CD14-positive monocyte (primary cell): Measurements from ENCODE around the gene FGF6. TPM values are rescaled to one million over a fixed set of nuclear protein-coding genes. Genes with fewer than 3 reads are reported as not detected.

ENCODE experiments used
- DNase-seq, 3 donors: peaks; one replicate each; pipeline ENCODE4 v3.0.0-alpha.2; 2011 to 2022
- H2AFZ ChIP-seq: 2 replicates; pipeline ENCODE4 v1.6.0; 2012; ENCODE audit warnings: mild to moderate bottlenecking, low read depth, low read length, inconsistent platforms; ENCODE audit not compliant: insufficient read depth, poor library complexity, severe bottlenecking
- H3K27ac ChIP-seq, 2 donors: 1 replicate in 1 of 2; 2 replicates in 1 of 2; pipeline ENCODE4 v1.5.1; 2012 to 2013; ENCODE audit warnings: low read length in 2 of 2, control low read depth in 1 of 2, inconsistent platforms in 1 of 2, low read depth in 1 of 2, mild to moderate bottlenecking in 1 of 2
- H3K27me3 ChIP-seq, 2 donors: one replicate each; pipeline versions ENCODE4 v1.6.0 to v1.6.1; 2011 to 2013; ENCODE audit warnings: low read length in 2 of 2; ENCODE audit not compliant: control insufficient read depth in 2 of 2, insufficient read depth in 2 of 2
- H3K36me3 ChIP-seq, 2 donors: replicated peaks in 1 of 2; 1 replicate in 1 of 2; 2 replicates in 1 of 2; pipeline versions ENCODE4 v1.5.1 to v1.6.1; 2012 to 2013; ENCODE audit warnings: low read length in 2 of 2, control low read depth in 1 of 2, inconsistent platforms in 1 of 2, mild to moderate bottlenecking in 1 of 2; ENCODE audit not compliant: insufficient read depth in 2 of 2, control insufficient read depth in 1 of 2
- H3K4me1 ChIP-seq, 2 donors: 1 replicate in 1 of 2; 2 replicates in 1 of 2; pipeline versions ENCODE4 v1.5.1 to v1.6.1; 2012 to 2013; ENCODE audit warnings: low read length in 2 of 2, control low read depth in 1 of 2, inconsistent platforms in 1 of 2, mild to moderate bottlenecking in 1 of 2, moderate library complexity in 1 of 2; ENCODE audit not compliant: insufficient read depth in 2 of 2, control insufficient read depth in 1 of 2
- H3K4me2 ChIP-seq: replicated peaks from 2 replicates; pipeline ENCODE3; 2012; ENCODE audit warnings: low read length, moderate library complexity, mild to moderate bottlenecking; ENCODE audit not compliant: poor library complexity, severe bottlenecking; ENCODE audit errors: extremely low read depth
- H3K4me3 ChIP-seq, 3 experiments: fragments of 200-600 bp in 1 of 3; sonication (generic) in 1 of 3; replicated peaks in 1 of 3; 1 replicate in 2 of 3; 2 replicates in 1 of 3; pipeline ENCODE4 v1.5.1; 2011 to 2013; ENCODE audit warnings: low read length in 3 of 3, mild to moderate bottlenecking in 3 of 3, control low read depth in 2 of 3, low read depth in 2 of 3, inconsistent platforms in 1 of 3, moderate library complexity in 1 of 3
- H3K79me2 ChIP-seq: 2 replicates; pipeline ENCODE4 v1.6.0; 2012; ENCODE audit warnings: mild to moderate bottlenecking, control low read depth, inconsistent platforms, low read length, moderate library complexity; ENCODE audit not compliant: insufficient read depth
- H3K9ac ChIP-seq: 2 replicates; pipeline ENCODE4 v1.6.0; 2017; ENCODE audit warnings: low read length, mild to moderate bottlenecking; ENCODE audit not compliant: insufficient read depth, poor library complexity, severe bottlenecking
- H3K9me3 ChIP-seq, 2 donors: replicated peaks in 1 of 2; 1 replicate in 1 of 2; 2 replicates in 1 of 2; pipeline versions ENCODE4 v1.5.1 to v1.6.1; 2012 to 2013; ENCODE audit warnings: low read length in 2 of 2, control low read depth in 1 of 2; ENCODE audit not compliant: control insufficient read depth in 1 of 2, insufficient read depth in 1 of 2
- H4K20me1 ChIP-seq: 2 replicates; pipeline ENCODE4 v1.6.0; 2012; ENCODE audit warnings: mild to moderate bottlenecking, low read length, control low read depth, moderate library complexity; ENCODE audit not compliant: insufficient read depth
- H3K27ac Mint-ChIP-seq, 7 donors: one replicate each; pipeline ENCODE4 v1.8.0; 2020; ENCODE audit warnings: mild to moderate bottlenecking in 7 of 7, mixed read lengths in 7 of 7, moderate library complexity in 6 of 7, inconsistent platforms in 2 of 7
- H3K27me3 Mint-ChIP-seq, 3 donors: one replicate each; pipeline ENCODE4 v1.8.0; 2021 to 2022; ENCODE audit warnings: low read depth in 3 of 3, mild to moderate bottlenecking in 3 of 3, mixed read lengths in 3 of 3, moderate library complexity in 3 of 3, inconsistent platforms in 1 of 3
- H3K36me3 Mint-ChIP-seq, 2 donors: one replicate each; pipeline ENCODE4 v1.8.0; 2020; ENCODE audit warnings: mixed read lengths in 2 of 2, inconsistent platforms in 1 of 2, mild to moderate bottlenecking in 1 of 2
- H3K4me1 Mint-ChIP-seq: one replicate; pipeline ENCODE4 v1.8.0; 2020; ENCODE audit warnings: mild to moderate bottlenecking, mixed read lengths
- H3K4me3 Mint-ChIP-seq, 2 donors: one replicate each; pipeline ENCODE4 v1.8.0; 2020; ENCODE audit warnings: mild to moderate bottlenecking in 2 of 2, mixed read lengths in 2 of 2, moderate library complexity in 1 of 2
- H3K9me3 Mint-ChIP-seq, 7 donors: one replicate each; pipeline ENCODE4 v1.8.0; 2020 to 2022; ENCODE audit warnings: mixed read lengths in 7 of 7, mild to moderate bottlenecking in 6 of 7, moderate library complexity in 6 of 7, inconsistent platforms in 2 of 7
- WGBS: methylation state at CpG from one replicate; pipeline ENCODE4 v1.1.5; 2013; ENCODE audit warnings: missing lambda C conversion rate; ENCODE audit not compliant: insufficient coverage; 5-methylcytosine and 5-hydroxymethylcytosine counted together
- intact Hi-C, 2 donors: fragments of 100-400 bp; cut with micrococcal nuclease; formaldehyde crosslinking; loops; one replicate each; pipeline versions ENCODE4 v1.15.0 to v1.15.1; 2023
- polyA plus RNA-seq, 3 donors: library from polyadenylated mRNA; depleted of rRNA in 1 of 3; unstranded in 2 of 3; stranded (reverse) in 1 of 3; fragments of 300-500 nt in 2 of 3; fragments of >200 nt in 1 of 3; fragmentation: Illumina TruSeq in 2 of 3; gene quantifications; 1 replicate in 2 of 3; 2 replicates in 1 of 3; pipeline ENCODE4 v1.2.3, GENCODE V29; 2012 to 2021
- TF ChIP-seq, protein P1 (sequence below): fragments of 200-600 bp; IDR thresholded peaks from one replicate; pipeline ENCODE4 v1.8.0; 2022; ENCODE audit warnings: antibody characterized with exemption, mild to moderate bottlenecking

The FGF6 gene
- polyA plus RNA-seq, 3 donors: not detected

GRCh38 chr12:4395818-4396217, 49.8 kb downstream of the FGF6 start:
- H3K9me3 ChIP-seq: no peaks in the 10 kb centered on the region
- no peaks in the 10 kb centered on the region for H3K4me1 Mint-ChIP-seq
- H3K4me2 ChIP-seq: no peak overlapping the region
- DNase-seq: no peak
- H3K27ac Mint-ChIP-seq: no peak overlapping the region
- no peak overlapping the region for H3K27ac ChIP-seq
- no peaks in the 10 kb centered on the region for H3K36me3 ChIP-seq
- H3K9me3 Mint-ChIP-seq: peaks cover 0 to 3% (median 0%) of the 10 kb centered on the region in 7 donors
- 76% methylated on average over 2 of the region's 2 CpGs for WGBS
- H3K36me3 Mint-ChIP-seq: no peaks in the 10 kb centered on the region
- no peaks in the 10 kb centered on the region for H3K4me1 ChIP-seq
- H3K4me3 Mint-ChIP-seq: no peak overlapping the region
- peaks cover 0 to 10% of the 10 kb centered on the region in 2 donors for H3K27me3 ChIP-seq
- intact Hi-C loops: no loop called here
- H4K20me1 ChIP-seq: no peaks in the 10 kb centered on the region
- no peak overlapping the region for H2AFZ ChIP-seq
- TF ChIP-seq, protein P1, sequence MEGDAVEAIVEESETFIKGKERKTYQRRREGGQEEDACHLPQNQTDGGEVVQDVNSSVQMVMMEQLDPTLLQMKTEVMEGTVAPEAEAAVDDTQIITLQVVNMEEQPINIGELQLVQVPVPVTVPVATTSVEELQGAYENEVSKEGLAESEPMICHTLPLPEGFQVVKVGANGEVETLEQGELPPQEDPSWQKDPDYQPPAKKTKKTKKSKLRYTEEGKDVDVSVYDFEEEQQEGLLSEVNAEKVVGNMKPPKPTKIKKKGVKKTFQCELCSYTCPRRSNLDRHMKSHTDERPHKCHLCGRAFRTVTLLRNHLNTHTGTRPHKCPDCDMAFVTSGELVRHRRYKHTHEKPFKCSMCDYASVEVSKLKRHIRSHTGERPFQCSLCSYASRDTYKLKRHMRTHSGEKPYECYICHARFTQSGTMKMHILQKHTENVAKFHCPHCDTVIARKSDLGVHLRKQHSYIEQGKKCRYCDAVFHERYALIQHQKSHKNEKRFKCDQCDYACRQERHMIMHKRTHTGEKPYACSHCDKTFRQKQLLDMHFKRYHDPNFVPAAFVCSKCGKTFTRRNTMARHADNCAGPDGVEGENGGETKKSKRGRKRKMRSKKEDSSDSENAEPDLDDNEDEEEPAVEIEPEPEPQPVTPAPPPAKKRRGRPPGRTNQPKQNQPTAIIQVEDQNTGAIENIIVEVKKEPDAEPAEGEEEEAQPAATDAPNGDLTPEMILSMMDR: no peak
- no peak overlapping the region for H3K4me3 ChIP-seq
- H3K9ac ChIP-seq: no peak overlapping the region
- peaks cover 25 to 29% (median 26%) of the 10 kb centered on the region in 3 donors for H3K27me3 Mint-ChIP-seq
- no peaks in the 10 kb centered on the region for H3K79me2 ChIP-seq

DNA sequence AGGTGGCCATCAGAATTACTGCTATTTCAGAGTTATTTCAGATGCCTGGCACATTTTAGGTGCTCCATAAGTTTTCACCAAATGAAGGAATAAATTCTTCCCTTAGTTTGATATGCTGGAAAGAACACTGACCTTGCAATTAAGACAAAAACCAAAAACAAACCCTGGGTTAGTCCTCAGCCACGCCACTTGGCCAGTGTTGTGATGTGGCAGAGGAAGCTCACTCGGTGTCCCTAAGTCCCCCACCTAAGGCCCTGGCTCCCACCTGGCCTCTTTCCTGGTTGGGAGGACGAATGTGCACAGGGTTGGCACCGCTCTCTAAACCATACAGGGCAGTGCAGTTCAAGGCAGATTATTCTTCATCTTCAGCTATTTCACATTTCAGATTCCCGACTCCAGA, 52.4 kb downstream of the FGF6 start:
- H3K36me3 ChIP-seq: no peaks in the 10 kb centered on the region
- Mint-ChIP-seq H3K4me3 (no peak overlapping the region), H3K9me3 (peaks cover 0 to 3% (median 0%) of the 10 kb centered on the region in 7 donors), H3K27me3 (peaks cover 20 to 28% (median 23%) of the 10 kb centered on the region in 3 donors), H3K27ac (no peak overlapping the region), H3K4me1 (no peaks in the 10 kb centered on the region), H3K36me3 (no peaks in the 10 kb centered on the region)
- no peaks in the 10 kb centered on the region for H3K79me2 ChIP-seq
- no peak overlapping the region for H3K9ac ChIP-seq
- TF ChIP-seq, protein P1: no peak
- DNase-seq: no peak
- no peak overlapping the region for H3K4me2 ChIP-seq
- intact Hi-C loops: no loop called here
- no peaks in the 10 kb centered on the region for H4K20me1 ChIP-seq
- no peak overlapping the region for H3K4me3 ChIP-seq
- no peaks in the 10 kb centered on the region for H3K4me1 ChIP-seq
- H3K27ac ChIP-seq: no peak overlapping the region
- WGBS: 80% methylated on average over 5 of the region's 5 CpGs
- H3K27me3 ChIP-seq: peaks cover 0 to 10% of the 10 kb centered on the region in 2 donors
- no peak overlapping the region for H2AFZ ChIP-seq
- H3K9me3 ChIP-seq: no peaks in the 10 kb centered on the region
